Gastrocnemius medialis (tissue), 4 donors: Measurements from ENCODE around the gene PDE4D.

ENCODE experiments used
- POLR2A ChIP-seq, 2 donors: fragments of 450-650 bp; IDR thresholded peaks; one replicate each; pipeline ENCODE4 v1.6.1; 2017; ENCODE audit warnings: antibody characterized with exemption in 2 of 2, mild to moderate bottlenecking in 2 of 2, moderate library complexity in 2 of 2
- TF ChIP-seq, protein P1 (sequence below), 5 experiments: fragments of 450-650 bp in 3 of 5; fragments of 200-600 bp in 2 of 5; sonication (generic) in 2 of 5; IDR thresholded peaks in 4 of 5; conservative IDR thresholded peaks in 1 of 5; 1 replicate in 4 of 5; 2 replicates in 1 of 5; pipeline ENCODE4 v1.5.1; 2016 to 2019; ENCODE audit warnings: antibody characterized with exemption in 5 of 5, mild to moderate bottlenecking in 3 of 5, moderate library complexity in 3 of 5

DNA sequence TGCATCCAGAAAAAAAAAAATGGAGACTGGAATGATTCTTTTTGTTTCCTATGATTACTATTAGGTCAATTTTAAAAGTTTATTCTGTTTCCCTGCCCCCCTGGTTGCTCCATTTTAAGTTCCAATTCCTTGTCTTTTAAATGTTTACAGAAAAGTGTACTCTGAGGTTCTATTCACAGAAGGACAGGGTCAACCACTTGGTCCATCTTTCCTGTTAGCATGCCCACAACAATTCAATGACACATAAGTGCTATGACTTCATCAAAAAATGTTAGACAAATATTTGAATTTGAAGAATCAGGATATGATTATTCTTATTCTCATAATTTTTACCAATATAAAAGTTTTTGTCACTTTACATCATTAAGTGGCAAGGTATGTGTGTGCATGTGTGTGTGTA lies 123.7 kb downstream of the PDE4D start:
- TF ChIP-seq, protein P1, sequence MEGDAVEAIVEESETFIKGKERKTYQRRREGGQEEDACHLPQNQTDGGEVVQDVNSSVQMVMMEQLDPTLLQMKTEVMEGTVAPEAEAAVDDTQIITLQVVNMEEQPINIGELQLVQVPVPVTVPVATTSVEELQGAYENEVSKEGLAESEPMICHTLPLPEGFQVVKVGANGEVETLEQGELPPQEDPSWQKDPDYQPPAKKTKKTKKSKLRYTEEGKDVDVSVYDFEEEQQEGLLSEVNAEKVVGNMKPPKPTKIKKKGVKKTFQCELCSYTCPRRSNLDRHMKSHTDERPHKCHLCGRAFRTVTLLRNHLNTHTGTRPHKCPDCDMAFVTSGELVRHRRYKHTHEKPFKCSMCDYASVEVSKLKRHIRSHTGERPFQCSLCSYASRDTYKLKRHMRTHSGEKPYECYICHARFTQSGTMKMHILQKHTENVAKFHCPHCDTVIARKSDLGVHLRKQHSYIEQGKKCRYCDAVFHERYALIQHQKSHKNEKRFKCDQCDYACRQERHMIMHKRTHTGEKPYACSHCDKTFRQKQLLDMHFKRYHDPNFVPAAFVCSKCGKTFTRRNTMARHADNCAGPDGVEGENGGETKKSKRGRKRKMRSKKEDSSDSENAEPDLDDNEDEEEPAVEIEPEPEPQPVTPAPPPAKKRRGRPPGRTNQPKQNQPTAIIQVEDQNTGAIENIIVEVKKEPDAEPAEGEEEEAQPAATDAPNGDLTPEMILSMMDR (IDR thresholded peaks at IDR 0.05 in 4 of 5, conservative IDR thresholded peaks at IDR 0.05 in 1 of 5), result no peak
- TF ChIP-seq POLR2A (IDR thresholded peaks at IDR 0.05), result no peak
